SKM-1 treated with dmso at 0.1 percent for 144 hours (cell line): ENCODE results near the gene SLC14A1.

Experiments
- DNase-seq: peaks from one replicate; lab custom pipeline; 2025; ENCODE audit not compliant: unreplicated experiment; lab: John Stamatoyannopoulos, UW

SLC14A1 gene

GRCh38 chr18:45792506-45793263 is 68.7 kb downstream of the SLC14A1 start:
- no peak for DNase-seq

- no peak for DNase-seq
Observed at GRCh38 chr18:45793264-45793965, 69.4 kb downstream of the SLC14A1 start.

GRCh38 chr18:45801416-45802004 is 77.5 kb downstream of the SLC14A1 start:
- DNase-seq, result no peak
